Measurements from ENCODE around the gene SDE2. TPM values are rescaled to one million over a fixed set of nuclear protein-coding genes. Genes with fewer than 3 reads are reported as not detected.

SDE2 gene
- total and polyA plus RNA-seq, 10 of the 15 experiments (the other 5 are each of a cell fraction or from before 2014, with no cell fraction given) = 2.7 to 19.4 (median 12.6) TPM

DNA sequence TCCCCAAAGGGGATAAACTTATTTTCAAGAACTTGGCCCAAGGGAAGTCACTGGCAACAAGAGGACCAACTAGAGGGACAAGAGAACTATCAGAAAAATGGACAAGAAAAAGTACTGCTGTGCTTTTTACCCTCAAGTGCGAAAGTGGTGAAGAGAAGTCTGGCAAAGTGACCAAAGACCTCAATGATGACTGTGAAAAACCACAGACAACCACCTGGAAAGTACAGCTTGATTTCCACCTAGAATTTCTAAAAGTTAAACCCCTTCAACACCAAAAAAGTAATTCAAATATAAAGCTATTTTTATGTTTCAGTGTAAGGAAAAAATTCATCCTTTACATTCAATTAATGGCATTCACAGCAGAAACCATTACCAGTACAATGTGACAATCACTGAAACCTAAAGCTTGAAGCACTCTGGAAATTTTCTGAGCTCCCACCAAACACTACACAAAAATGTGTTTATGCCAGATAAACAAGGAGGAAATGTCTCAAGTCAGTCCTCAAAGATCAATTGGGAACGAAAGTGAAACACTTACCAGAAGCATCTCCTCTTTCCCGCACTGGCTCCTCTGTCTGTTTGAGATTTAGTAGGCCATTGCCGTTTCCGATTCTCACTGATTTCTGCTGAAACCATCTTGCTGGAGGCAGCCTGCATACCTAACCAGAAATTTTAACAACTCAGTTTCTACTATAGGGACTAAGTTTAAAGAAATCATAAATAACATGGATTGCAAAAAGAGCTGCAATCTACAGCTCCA, 8.3 kb downstream of the SDE2 start:
- WGBS (ENCODE audit: insufficient coverage, insufficient replicate concordance, low lambda C conversion rate, missing lambda C conversion rate) = 6% methylated on average over 5 of the region's 5 CpGs
- no peaks in the 10 kb centered on the region for H3K27me3 ChIP-seq (replicated peaks in 1 of 2; ENCODE audit: control insufficient read depth in 2 of 2, insufficient read depth in 2 of 2, low read length in 1 of 2)
- peaks cover 35% of the 10 kb centered on the region for H3K79me2 ChIP-seq (ENCODE audit: control insufficient read depth, insufficient read depth, low read length)
- peak; percentile 95 for FAIRE-seq
- ChIA-PET POLR2A (interaction anchor here (0.5 to 1.4 kb wide), 8 partner anchors 9 to 193 kb away, joined by 3 to 10 read pairs (median 6); partner anchors contain the start of genes H3-3A and SDE2), SMC1A (ENCODE audit: uncharacterized antibody, unreplicated experiment) (interaction anchor here (0.8 to 2.0 kb wide), 16 partner anchors 9 to 546 kb away, joined by 3 to 16 read pairs (median 4); partner anchors contain the start of gene SDE2), RAD21 (ENCODE audit: unreplicated experiment) (interaction anchor here (0.9 to 6.4 kb wide), 12 partner anchors 9 to 536 kb away, joined by 3 to 42 read pairs (median 4); partner anchors contain the start of genes H3-3A and SDE2), CTCF (interaction anchor here (0.5 to 8.6 kb wide), 16 partner anchors 9 to 518 kb away, joined by 3 to 86 read pairs (median 4); partner anchors contain the start of genes H3-3A and SDE2)
- H3K27ac ChIP-seq (ENCODE audit: control insufficient read depth, insufficient read depth) = peak overlapping the region; percentile 71
- intact Hi-C loops (cut with micrococcal nuclease; ENCODE audit: unreplicated experiment) = loop anchor here (2.0 to 10.0 kb wide), 2 partner anchors 72 to 1256 kb away; partner anchors contain the start of gene H3-3A
- in situ Hi-C loops (cut with MboI) = no loop called here
- ATAC-seq = peak; percentile 84
- DNase-seq (ENCODE audit: low read depth, low spot score) = no peak
- no peaks in the 10 kb centered on the region for H3K9me3 ChIP-seq (replicated peaks; ENCODE audit: control insufficient read depth, insufficient read depth, low read length)
- H3K4me2 ChIP-seq (ENCODE audit: control insufficient read depth, insufficient read depth) = peak overlapping the region; percentile 80
- H4K20me1 ChIP-seq (ENCODE audit: control insufficient read depth, insufficient read depth) = no peaks in the 10 kb centered on the region
- H3K4me3 ChIP-seq = peak overlapping the region; percentile 33; the same call in 1 of the 2 replicates
- H3K4me1 ChIP-seq (ENCODE audit: control insufficient read depth, insufficient read depth, low read length) = peaks cover 27% of the 10 kb centered on the region
- BruUV-seq (replicated peaks) = no TSS peak
- H2AFZ ChIP-seq (ENCODE audit: control insufficient read depth, low read depth, low read length) = peak overlapping the region; percentile 18; the same call in 1 of the 2 replicates
- H3K36me3 ChIP-seq (ENCODE audit: control insufficient read depth in 2 of 2, insufficient read depth in 2 of 2, low read length in 1 of 2) = peaks cover 7 to 49% of the 10 kb centered on the region in 2 experiments
- peak overlapping the region; percentile 46; the same call in 1 of the 2 replicates for H3K9ac ChIP-seq (ENCODE audit: control insufficient read depth, insufficient read depth, low read length)
- TF ChIP-seq PML (IDR thresholded peaks at IDR 0.05; ENCODE audit: low read length) = no peak
- TF ChIP-seq NFYA (IDR thresholded peaks at IDR 0.05; ENCODE audit: borderline replicate concordance, low read depth, low read length) = no peak
- TF ChIP-seq, protein P1, sequence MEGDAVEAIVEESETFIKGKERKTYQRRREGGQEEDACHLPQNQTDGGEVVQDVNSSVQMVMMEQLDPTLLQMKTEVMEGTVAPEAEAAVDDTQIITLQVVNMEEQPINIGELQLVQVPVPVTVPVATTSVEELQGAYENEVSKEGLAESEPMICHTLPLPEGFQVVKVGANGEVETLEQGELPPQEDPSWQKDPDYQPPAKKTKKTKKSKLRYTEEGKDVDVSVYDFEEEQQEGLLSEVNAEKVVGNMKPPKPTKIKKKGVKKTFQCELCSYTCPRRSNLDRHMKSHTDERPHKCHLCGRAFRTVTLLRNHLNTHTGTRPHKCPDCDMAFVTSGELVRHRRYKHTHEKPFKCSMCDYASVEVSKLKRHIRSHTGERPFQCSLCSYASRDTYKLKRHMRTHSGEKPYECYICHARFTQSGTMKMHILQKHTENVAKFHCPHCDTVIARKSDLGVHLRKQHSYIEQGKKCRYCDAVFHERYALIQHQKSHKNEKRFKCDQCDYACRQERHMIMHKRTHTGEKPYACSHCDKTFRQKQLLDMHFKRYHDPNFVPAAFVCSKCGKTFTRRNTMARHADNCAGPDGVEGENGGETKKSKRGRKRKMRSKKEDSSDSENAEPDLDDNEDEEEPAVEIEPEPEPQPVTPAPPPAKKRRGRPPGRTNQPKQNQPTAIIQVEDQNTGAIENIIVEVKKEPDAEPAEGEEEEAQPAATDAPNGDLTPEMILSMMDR (IDR thresholded peaks at IDR 0.05 in 2 of 3, conservative IDR thresholded peaks at IDR 0.05 in 1 of 3; ENCODE audit: control insufficient read depth in 2 of 3, extremely low read depth in 1 of 3, insufficient read depth in 1 of 3, low read depth in 3 of 3, low read length in 3 of 3) = no peak
- no peak for TF ChIP-seq ESRRA (IDR thresholded peaks at IDR 0.05; ENCODE audit: low read length)
- no peak for TF ChIP-seq MTA3 (IDR thresholded peaks at IDR 0.05; ENCODE audit: borderline replicate concordance, low read length)
- TF ChIP-seq MEF2B (IDR thresholded peaks at IDR 0.05; ENCODE audit: partially characterized antibody, poor library complexity, severe bottlenecking) = no peak
- no peak for TF ChIP-seq TCF3 (IDR thresholded peaks at IDR 0.05; ENCODE audit: borderline replicate concordance, insufficient read depth, low read depth, low read length)
- TF ChIP-seq, protein P2, sequence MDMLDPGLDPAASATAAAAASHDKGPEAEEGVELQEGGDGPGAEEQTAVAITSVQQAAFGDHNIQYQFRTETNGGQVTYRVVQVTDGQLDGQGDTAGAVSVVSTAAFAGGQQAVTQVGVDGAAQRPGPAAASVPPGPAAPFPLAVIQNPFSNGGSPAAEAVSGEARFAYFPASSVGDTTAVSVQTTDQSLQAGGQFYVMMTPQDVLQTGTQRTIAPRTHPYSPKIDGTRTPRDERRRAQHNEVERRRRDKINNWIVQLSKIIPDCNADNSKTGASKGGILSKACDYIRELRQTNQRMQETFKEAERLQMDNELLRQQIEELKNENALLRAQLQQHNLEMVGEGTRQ (IDR thresholded peaks at IDR 0.05; ENCODE audit: borderline replicate concordance, low read depth, low read length) = no peak
- no peak for TF ChIP-seq STAT3 (IDR thresholded peaks at IDR 0.05; ENCODE audit: low read depth, low read length)
- TF ChIP-seq, protein P3, sequence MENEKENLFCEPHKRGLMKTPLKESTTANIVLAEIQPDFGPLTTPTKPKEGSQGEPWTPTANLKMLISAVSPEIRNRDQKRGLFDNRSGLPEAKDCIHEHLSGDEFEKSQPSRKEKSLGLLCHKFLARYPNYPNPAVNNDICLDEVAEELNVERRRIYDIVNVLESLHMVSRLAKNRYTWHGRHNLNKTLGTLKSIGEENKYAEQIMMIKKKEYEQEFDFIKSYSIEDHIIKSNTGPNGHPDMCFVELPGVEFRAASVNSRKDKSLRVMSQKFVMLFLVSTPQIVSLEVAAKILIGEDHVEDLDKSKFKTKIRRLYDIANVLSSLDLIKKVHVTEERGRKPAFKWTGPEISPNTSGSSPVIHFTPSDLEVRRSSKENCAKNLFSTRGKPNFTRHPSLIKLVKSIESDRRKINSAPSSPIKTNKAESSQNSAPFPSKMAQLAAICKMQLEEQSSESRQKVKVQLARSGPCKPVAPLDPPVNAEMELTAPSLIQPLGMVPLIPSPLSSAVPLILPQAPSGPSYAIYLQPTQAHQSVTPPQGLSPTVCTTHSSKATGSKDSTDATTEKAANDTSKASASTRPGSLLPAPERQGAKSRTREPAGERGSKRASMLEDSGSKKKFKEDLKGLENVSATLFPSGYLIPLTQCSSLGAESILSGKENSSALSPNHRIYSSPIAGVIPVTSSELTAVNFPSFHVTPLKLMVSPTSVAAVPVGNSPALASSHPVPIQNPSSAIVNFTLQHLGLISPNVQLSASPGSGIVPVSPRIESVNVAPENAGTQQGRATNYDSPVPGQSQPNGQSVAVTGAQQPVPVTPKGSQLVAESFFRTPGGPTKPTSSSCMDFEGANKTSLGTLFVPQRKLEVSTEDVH (IDR thresholded peaks at IDR 0.05; ENCODE audit: low read depth, partially characterized antibody) = no peak
- no peak for TF ChIP-seq GABPA (IDR thresholded peaks at IDR 0.05; ENCODE audit: low read depth)
- no peak for TF ChIP-seq TBL1XR1 (IDR thresholded peaks at IDR 0.05; ENCODE audit: low read depth, low read length)
- TF ChIP-seq FOXM1 (IDR thresholded peaks at IDR 0.05; ENCODE audit: low read depth, low read length) = no peak
- no peak for TF ChIP-seq SREBF1 (IDR thresholded peaks at IDR 0.05; ENCODE audit: low read length)
- TF ChIP-seq SREBF2 (IDR thresholded peaks at IDR 0.05; ENCODE audit: low read length) = no peak
- no peak for TF ChIP-seq NBN (IDR thresholded peaks at IDR 0.05)
- TF ChIP-seq ZNF384 (IDR thresholded peaks at IDR 0.05; ENCODE audit: borderline replicate concordance, low read depth, low read length) = no peak
- no peak for TF ChIP-seq ZZZ3 (IDR thresholded peaks at IDR 0.05; ENCODE audit: control insufficient read depth, insufficient read length, low read depth)
- TF ChIP-seq POLR2A (IDR thresholded peaks at IDR 0.05; ENCODE audit: low read depth, low read length) = no peak
